Lower leg skin (tissue), 4 donors: ENCODE data around the gene ATP6V1G2. TPM values are rescaled to one million over a fixed set of nuclear protein-coding genes. Genes with fewer than 3 reads are reported as not detected.

ENCODE experiments used
- DNase-seq, 2 donors: peaks; one replicate each; pipeline ENCODE4 v3.0.0-alpha.2; 2019; ENCODE audit warnings: low spot score in 2 of 2
- H3K4me3 ChIP-seq: fragments of 200-600 bp; sonication (generic); 2 replicates; pipeline ENCODE4 v1.5.1; 2017; ENCODE audit warnings: mild to moderate bottlenecking, low read depth; ENCODE audit not compliant: poor library complexity, severe bottlenecking
- POLR2A ChIP-seq, 2 donors: fragments of 450-650 bp; IDR thresholded peaks; one replicate each; pipeline ENCODE4 v1.6.1; 2016 to 2017; ENCODE audit warnings: antibody characterized with exemption in 2 of 2, mild to moderate bottlenecking in 1 of 2, moderate library complexity in 1 of 2
- WGBS, 2 donors: methylation state at CpG; one replicate each; pipeline ENCODE4 v1.1.5; 2018; 5-methylcytosine and 5-hydroxymethylcytosine counted together
- intact Hi-C: fragments of 100-400 bp; cut with DNase I; formaldehyde crosslinking; loops from one replicate; pipeline ENCODE4 v1.15.0; 2023; ENCODE audit warnings: low total_unique reads
- total RNA-seq, 4 donors: library from RNA; depleted of rRNA; stranded (reverse); fragments of >200 nt; gene quantifications; one replicate each; pipeline ENCODE4 v1.1.0, GENCODE V29; 2016
- TF ChIP-seq, protein P1 (sequence below), 3 donors: fragments of 450-650 bp; IDR thresholded peaks; one replicate each; pipeline ENCODE4 v1.5.1; 2016; ENCODE audit warnings: antibody characterized with exemption in 3 of 3, mild to moderate bottlenecking in 3 of 3, moderate library complexity in 2 of 3

The ATP6V1G2 gene
- total RNA-seq, 4 donors from 2014 or later = 0.46 to 1.3 TPM; not detected in 2

DNA sequence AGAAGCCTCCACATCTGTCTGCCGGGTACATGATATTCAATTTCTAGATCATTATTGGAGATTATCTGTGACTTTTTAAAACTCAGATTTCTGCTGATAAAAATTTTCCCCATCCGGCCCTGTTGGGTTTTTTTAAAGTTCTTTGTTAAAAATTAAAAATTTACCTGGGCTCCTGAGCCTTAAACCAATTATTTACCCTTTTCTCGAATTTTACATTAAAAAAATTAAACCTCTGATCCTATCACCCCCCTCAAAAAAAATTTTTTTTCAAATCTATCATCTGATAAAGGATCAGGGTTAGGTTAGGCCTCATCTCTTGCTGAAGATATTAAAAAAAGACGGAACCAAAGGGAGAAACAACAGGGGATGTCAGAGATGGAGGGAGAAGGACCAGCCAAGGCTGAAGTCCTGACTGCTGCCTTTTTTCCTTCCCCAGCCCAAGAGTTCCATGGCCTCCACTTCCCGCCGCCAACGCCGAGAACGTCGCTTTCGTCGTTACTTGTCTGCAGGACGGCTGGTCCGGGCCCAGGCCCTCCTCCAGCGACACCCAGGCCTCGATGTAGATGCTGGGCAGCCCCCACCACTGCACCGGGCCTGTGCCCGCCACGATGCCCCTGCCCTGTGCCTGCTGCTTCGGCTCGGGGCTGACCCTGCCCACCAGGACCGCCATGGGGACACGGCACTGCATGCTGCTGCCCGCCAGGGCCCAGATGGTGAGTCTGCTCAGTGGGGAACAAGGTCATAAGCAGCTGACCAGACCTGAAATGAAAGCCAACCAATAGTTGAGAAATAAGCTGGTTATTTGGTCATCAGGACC, 1.5 kb upstream of the ATP6V1G2 start:
- 78 to 80% methylated on average over 24 of the region's 24 CpGs for WGBS, 2 donors
- TF ChIP-seq POLR2A (IDR thresholded peaks at IDR 0.05) = no peak
- TF ChIP-seq, protein P1, sequence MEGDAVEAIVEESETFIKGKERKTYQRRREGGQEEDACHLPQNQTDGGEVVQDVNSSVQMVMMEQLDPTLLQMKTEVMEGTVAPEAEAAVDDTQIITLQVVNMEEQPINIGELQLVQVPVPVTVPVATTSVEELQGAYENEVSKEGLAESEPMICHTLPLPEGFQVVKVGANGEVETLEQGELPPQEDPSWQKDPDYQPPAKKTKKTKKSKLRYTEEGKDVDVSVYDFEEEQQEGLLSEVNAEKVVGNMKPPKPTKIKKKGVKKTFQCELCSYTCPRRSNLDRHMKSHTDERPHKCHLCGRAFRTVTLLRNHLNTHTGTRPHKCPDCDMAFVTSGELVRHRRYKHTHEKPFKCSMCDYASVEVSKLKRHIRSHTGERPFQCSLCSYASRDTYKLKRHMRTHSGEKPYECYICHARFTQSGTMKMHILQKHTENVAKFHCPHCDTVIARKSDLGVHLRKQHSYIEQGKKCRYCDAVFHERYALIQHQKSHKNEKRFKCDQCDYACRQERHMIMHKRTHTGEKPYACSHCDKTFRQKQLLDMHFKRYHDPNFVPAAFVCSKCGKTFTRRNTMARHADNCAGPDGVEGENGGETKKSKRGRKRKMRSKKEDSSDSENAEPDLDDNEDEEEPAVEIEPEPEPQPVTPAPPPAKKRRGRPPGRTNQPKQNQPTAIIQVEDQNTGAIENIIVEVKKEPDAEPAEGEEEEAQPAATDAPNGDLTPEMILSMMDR (IDR thresholded peaks at IDR 0.05) = no peak
- intact Hi-C loops = loop anchor here (5.0 kb wide), 1 partner anchor 49 kb away; no protein-coding TSS in a partner anchor

DNA sequence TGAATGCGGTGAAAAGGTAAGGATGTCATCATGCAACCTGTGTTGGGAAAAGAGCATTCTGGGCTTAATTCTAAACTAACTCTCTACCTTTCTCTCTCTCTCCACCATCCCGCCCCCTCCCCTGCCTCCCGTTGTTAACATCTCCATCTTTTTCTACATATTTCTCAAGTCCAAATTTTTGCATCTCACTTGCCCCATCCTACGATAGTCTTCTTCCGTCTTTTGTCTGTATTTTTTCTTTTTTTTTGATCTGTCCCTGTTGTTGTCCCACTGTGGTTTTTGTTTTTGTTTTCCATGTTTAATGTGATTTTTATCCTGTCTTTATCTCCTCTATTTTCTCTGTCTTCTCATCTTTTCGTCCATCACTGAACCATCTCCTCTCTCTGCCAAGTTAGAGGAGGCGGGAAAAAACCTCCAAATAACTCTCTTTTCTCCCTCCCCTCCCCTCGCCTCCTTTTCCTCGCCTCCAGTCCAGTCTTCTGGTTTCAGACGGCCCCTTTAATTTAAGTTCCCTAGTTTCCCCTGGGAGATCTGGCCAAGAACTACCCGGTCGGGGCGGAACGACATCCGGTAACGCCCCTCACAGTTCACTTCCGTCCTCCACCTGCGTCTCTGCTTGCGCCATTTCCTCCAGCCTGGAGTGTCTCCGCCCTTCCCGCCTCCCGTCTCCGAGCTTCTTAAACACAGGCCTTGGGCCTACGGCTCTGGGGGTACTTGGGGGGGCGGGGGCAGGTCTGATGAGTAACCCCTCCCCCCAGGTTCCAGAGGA, 734 bp upstream of the ATP6V1G2 start, which contains the start of gene NFKBIL1:
TSS of gene NFKBIL1 (plus strand) at position 651 of the 769 bp plus-strand sequence. CDS start at position 738, 87 bp downstream.
- 0 to 1% methylated on average over 25 of the region's 25 CpGs for WGBS, 2 donors
- no peak for TF ChIP-seq POLR2A (IDR thresholded peaks at IDR 0.05)
- intact Hi-C loops = loop anchor here (5.0 kb wide), 1 partner anchor 50 kb away; no protein-coding TSS in a partner anchor
- H3K4me3 ChIP-seq = no peak within 1 kb of the TSS
- DNase-seq = peak; percentile 96 to 99

More for the DNA sequence above, 1.5 kb upstream of the ATP6V1G2 start:
- no peak for DNase-seq
- H3K4me3 ChIP-seq = no peak overlapping the region

DNA sequence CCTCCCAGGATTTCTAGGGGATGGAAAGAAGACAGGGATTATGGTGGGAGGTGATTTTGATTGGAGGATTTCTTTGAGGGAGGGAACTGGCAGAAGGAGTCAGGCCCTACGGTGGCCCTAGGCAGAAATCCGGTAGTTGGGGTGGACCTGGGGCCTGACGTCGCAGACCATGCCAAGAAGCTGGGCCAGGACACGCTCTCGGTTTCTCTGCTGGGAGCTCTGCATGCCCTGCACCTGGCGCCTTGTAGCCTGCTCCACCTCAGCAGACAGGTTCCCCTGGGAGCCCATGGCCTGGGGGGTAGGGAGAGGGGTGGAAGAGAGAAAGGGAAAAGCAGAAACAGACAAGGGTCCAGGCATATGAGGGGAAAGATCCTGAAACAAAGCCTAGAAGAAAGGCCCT, 1.1 kb downstream of the ATP6V1G2 start:
- 58 to 72% methylated on average over 7 of the region's 7 CpGs for WGBS, 2 donors
- intact Hi-C loops = loop anchor here (5.0 kb wide), 1 partner anchor 52 kb away; no protein-coding TSS in a partner anchor
- no peak overlapping the region for H3K4me3 ChIP-seq
- TF ChIP-seq POLR2A (IDR thresholded peaks at IDR 0.05) = no peak
- TF ChIP-seq, protein P1 (IDR thresholded peaks at IDR 0.05) = no peak
- no peak for DNase-seq

DNA sequence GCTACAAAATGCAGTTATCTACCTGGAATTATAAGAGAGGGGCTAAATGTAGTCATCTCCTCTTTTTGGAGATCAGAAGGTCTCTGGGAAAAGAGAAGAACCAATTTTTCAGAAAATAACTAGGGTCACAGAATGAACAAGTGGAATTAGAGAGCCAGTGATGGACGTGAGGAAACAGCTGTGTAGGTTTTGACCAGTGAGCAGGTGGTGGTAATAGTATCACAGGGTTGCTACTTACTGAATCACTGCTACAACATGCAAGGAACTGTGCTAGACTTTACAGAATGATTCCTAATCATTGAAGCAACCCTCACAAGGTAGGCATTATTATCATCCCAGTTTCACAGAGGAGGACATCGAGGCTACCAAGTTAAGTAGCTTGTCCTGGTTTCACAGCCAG, 1.7 kb downstream of the ATP6V1G2 start:
- no peak overlapping the region for H3K4me3 ChIP-seq
- TF ChIP-seq, protein P1 (IDR thresholded peaks at IDR 0.05) = no peak
- no peak for TF ChIP-seq POLR2A (IDR thresholded peaks at IDR 0.05)
- DNase-seq = no peak
- WGBS, 2 donors = 72 to 94% methylated on average over 2 of the region's 2 CpGs
- intact Hi-C loops = loop anchor here (5.0 kb wide), 1 partner anchor 53 kb away; no protein-coding TSS in a partner anchor

DNA sequence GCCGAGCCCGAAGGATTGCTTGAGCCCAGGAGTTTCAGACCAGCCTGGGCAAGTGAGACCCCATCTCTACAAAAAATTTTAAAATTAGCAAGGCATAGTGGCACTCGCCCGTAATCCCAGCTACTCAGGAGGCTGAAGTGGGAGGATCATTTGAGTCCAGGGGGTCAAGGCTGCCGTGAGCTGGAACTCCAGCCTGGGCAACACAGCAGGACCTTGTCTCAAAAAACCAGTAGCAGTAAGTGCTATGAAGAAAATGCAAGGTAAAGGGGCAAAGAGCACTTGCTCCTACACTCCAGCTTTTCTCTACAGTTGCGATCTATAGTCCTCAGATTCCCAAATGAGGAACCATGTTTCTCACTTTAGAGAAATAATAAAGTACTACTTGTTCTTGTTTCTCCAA, 2.8 kb downstream of the ATP6V1G2 start:
- no peak overlapping the region for H3K4me3 ChIP-seq
- WGBS, 2 donors = 90 to 93% methylated on average over 6 of the region's 6 CpGs
- TF ChIP-seq, protein P1 (IDR thresholded peaks at IDR 0.05) = no peak
- no peak for TF ChIP-seq POLR2A (IDR thresholded peaks at IDR 0.05)
- DNase-seq = no peak
- intact Hi-C loops = no loop called here
